Endothelial cell of umbilical vein (primary cell): ENCODE data around the gene EP400. TPM values are rescaled to one million over a fixed set of nuclear protein-coding genes. Genes with fewer than 3 reads are reported as not detected.

Experiments used
- BruUV-seq: library from RNA; stranded (reverse); fragments of 400-500 nt; replicated peaks from 2 replicates; lab custom pipeline; 2021; lab: Mats Ljungman, UMichigan
- CTCF ChIA-PET: fragments of 300-600, 350-600 bp; sonication (Branson Sonifier 250); formaldehyde crosslinking; loops from one replicate; lab custom pipeline; 2021; ENCODE audit warnings: antibody characterized with exemption, inconsistent platforms; lab: Charles Lee
- POLR2A ChIA-PET: fragments of 300-600, 350-600 bp; sonication (Branson Sonifier 250); formaldehyde crosslinking; loops from one replicate; lab custom pipeline; 2021; ENCODE audit warnings: antibody characterized with exemption, inconsistent platforms; lab: Charles Lee
- DNase-seq: peaks from one replicate; pipeline ENCODE4 v3.0.0-alpha.2; 2011; ENCODE audit warnings: low read depth, low spot score
- FAIRE-seq: peaks from 2 replicates; lab custom pipeline; 2011; peaks lifted over from hg19 to GRCh38; lab: Jason Lieb, UNC
- H2AFZ ChIP-seq: 2 replicates; pipeline ENCODE4 v1.6.0; 2012; ENCODE audit warnings: low read depth, low read length, control low read depth, inconsistent platforms
- H3K27ac ChIP-seq: 2 replicates; pipeline ENCODE4 v1.5.1; 2011; ENCODE audit warnings: low read depth, mild to moderate bottlenecking, control low read depth, low read length, moderate library complexity; ENCODE audit not compliant: insufficient read depth
- H3K27me3 ChIP-seq, 2 experiments: 2 replicates each; pipeline versions ENCODE4 v1.6.0 to v1.6.1; 2011; ENCODE audit warnings: low read length in 2 of 2, mixed read lengths in 1 of 2; ENCODE audit not compliant: control insufficient read depth in 2 of 2, insufficient read depth in 2 of 2
- H3K36me3 ChIP-seq, 2 experiments: 2 replicates in 1 of 2; 3 replicates in 1 of 2; pipeline ENCODE4 v1.5.1; 2011; ENCODE audit warnings: low read length in 2 of 2, mild to moderate bottlenecking in 1 of 2, moderate library complexity in 1 of 2; ENCODE audit not compliant: control insufficient read depth in 2 of 2, insufficient read depth in 2 of 2; ENCODE audit errors: extremely low read depth in 1 of 2
- H3K4me1 ChIP-seq: 3 replicates; pipeline ENCODE4 v1.5.1; 2011; ENCODE audit warnings: mild to moderate bottlenecking, low read length; ENCODE audit not compliant: control insufficient read depth, insufficient read depth; ENCODE audit errors: extremely low read depth
- H3K4me2 ChIP-seq: 2 replicates; pipeline ENCODE4 v1.6.1; 2011; ENCODE audit warnings: low read length, control low read depth, mixed read lengths; ENCODE audit not compliant: insufficient read depth
- H3K4me3 ChIP-seq, 3 experiments: fragments of 200-600 bp in 1 of 3; sonication (generic), shearing (Covaris generic) in 1 of 3; replicated peaks in 1 of 3; 2 replicates each; pipeline ENCODE4 v1.5.1; 2011 to 2016; ENCODE audit warnings: control low read depth in 3 of 3, low read length in 3 of 3, mild to moderate bottlenecking in 2 of 3, inconsistent platforms in 1 of 3, low read depth in 1 of 3, moderate library complexity in 1 of 3; ENCODE audit not compliant: insufficient read depth in 1 of 3
- H3K79me2 ChIP-seq: 2 replicates; pipeline ENCODE4 v1.6.0; 2012; ENCODE audit warnings: low read length, inconsistent platforms; ENCODE audit not compliant: control insufficient read depth, insufficient read depth
- H3K9ac ChIP-seq: replicated peaks from 2 replicates; pipeline ENCODE3; 2011; ENCODE audit warnings: low read length, control low read depth; ENCODE audit not compliant: insufficient read depth; ENCODE audit errors: extremely low read depth
- H3K9me1 ChIP-seq: replicated peaks from 3 replicates; pipeline ENCODE4 v1.6.0; 2011; ENCODE audit warnings: mild to moderate bottlenecking, low read length; ENCODE audit not compliant: control insufficient read depth, insufficient read depth; ENCODE audit errors: extremely low read depth
- H3K9me3 ChIP-seq: replicated peaks from 2 replicates; pipeline ENCODE4 v1.5.1; 2012; ENCODE audit warnings: low read length, inconsistent platforms; ENCODE audit not compliant: control insufficient read depth, insufficient read depth
- H4K20me1 ChIP-seq: replicated peaks from 2 replicates; pipeline ENCODE3; 2011; ENCODE audit warnings: mild to moderate bottlenecking, low read length; ENCODE audit not compliant: control insufficient read depth, insufficient read depth; ENCODE audit errors: extremely low read depth
- EZH2 ChIP-seq: IDR thresholded peaks from 2 replicates; pipeline ENCODE4 v1.6.1; 2012; ENCODE audit warnings: borderline replicate concordance, low read depth, mild to moderate bottlenecking, moderate library complexity, low read length, inconsistent platforms; ENCODE audit not compliant: severe bottlenecking
- FOS ChIP-seq: IDR thresholded peaks from 2 replicates; pipeline ENCODE4 v1.6.1; 2011; ENCODE audit warnings: mild to moderate bottlenecking, low read length, moderate library complexity, borderline replicate concordance; ENCODE audit not compliant: insufficient read depth
- GATA2 ChIP-seq: IDR thresholded peaks from 2 replicates; pipeline ENCODE4 v1.7.0; 2011; ENCODE audit warnings: low read depth, mild to moderate bottlenecking, moderate library complexity, mixed read lengths, low read length; ENCODE audit not compliant: insufficient read length, insufficient read depth
- JUN ChIP-seq: IDR thresholded peaks from 2 replicates; pipeline ENCODE4 v1.6.1; 2011; ENCODE audit warnings: borderline replicate concordance, low read depth; ENCODE audit not compliant: insufficient read length, insufficient read depth
- MYC ChIP-seq: IDR thresholded peaks from one replicate; pipeline ENCODE4 v1.6.1; 2011; ENCODE audit warnings: mild to moderate bottlenecking, low read depth, low read length
- POLR2A ChIP-seq: IDR thresholded peaks from 2 replicates; pipeline ENCODE4 v1.6.1; 2012; ENCODE audit warnings: low read depth, mild to moderate bottlenecking, control low read depth, low read length
- POLR2AphosphoS5 ChIP-seq: IDR thresholded peaks from 2 replicates; pipeline ENCODE4 v1.6.1; 2012; ENCODE audit warnings: low read depth, mild to moderate bottlenecking, control low read depth, low read length, moderate library complexity; ENCODE audit not compliant: insufficient read depth
- dilution Hi-C: fragments of 300-500 bp; cut with MboI; formaldehyde crosslinking; loops from one replicate; pipeline ENCODE4 v1.15.0; 2019; ENCODE audit warnings: low sequenced_read_pairs; ENCODE audit not compliant: extremely low pct_ligation_motif_present
- intact Hi-C: fragments of 100-400 bp; cut with micrococcal nuclease; formaldehyde crosslinking; loops from one replicate; pipeline ENCODE4 v1.10.0; 2022
- polyA plus RNA-seq, 4 experiments: library from polyadenylated mRNA; depleted of rRNA in 3 of 4; stranded (reverse) in 3 of 4; unstranded in 1 of 4; fragments of >200 nt; gene quantifications; 2 replicates each; pipeline versions ENCODE4 v1.2.1 to v1.2.3, GENCODE V29; 2011 to 2012; ENCODE audit warnings: missing spikeins in 1 of 4
- total RNA-seq: library from RNA; stranded (reverse); gene quantifications from 2 replicates; pipeline ENCODE4 v1.2.3, GENCODE V29; 2021
- TF ChIP-seq, protein P1 (sequence below), 2 donors: IDR thresholded peaks; 1 replicate in 1 of 2; 2 replicates in 1 of 2; pipeline ENCODE4 v1.5.1; 2011; ENCODE audit warnings: low read length in 2 of 2, mild to moderate bottlenecking in 2 of 2, moderate library complexity in 2 of 2, control low read depth in 1 of 2, inconsistent platforms in 1 of 2, low read depth in 1 of 2; ENCODE audit not compliant: insufficient read depth in 1 of 2; ENCODE audit errors: extremely low read depth in 1 of 2
- TF ChIP-seq, protein P2 (sequence below): IDR thresholded peaks from 2 replicates; pipeline ENCODE4 v1.6.1; 2011; ENCODE audit not compliant: insufficient read depth, insufficient read length

EP400 gene
- total and polyA plus RNA-seq, 2 donors (not counting 3 experiments of a cell fraction or from before 2014, with no cell fraction given), result 9.0 to 57.7 TPM

DNA sequence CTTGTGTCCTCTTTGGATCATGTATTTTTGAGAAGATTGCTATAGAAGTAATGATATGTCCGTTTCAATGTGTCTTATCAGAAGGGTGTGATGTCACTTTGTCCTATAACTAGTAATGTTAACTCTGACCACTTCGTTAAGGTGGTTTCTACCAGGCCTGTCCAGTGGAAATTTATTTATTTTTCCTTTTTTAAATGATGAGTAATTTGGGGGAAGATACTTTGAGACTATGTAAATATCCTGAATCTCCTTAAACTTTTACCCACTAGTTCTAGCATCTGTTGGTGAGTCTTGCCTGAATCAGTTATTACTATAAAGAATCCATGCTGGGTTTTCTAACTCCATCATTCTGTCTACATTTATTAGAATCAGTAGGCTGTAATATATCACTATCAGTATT is 15.3 kb downstream of the EP400 start:
- Histone ChIP-seq H3K27me3 (no peaks in the 10 kb centered on the region), H3K9me1 (no peaks in the 10 kb centered on the region), H3K4me2 (no peak overlapping the region), H4K20me1 (peaks cover 10% of the 10 kb centered on the region), H3K4me3 (no peak overlapping the region), H3K27ac (no peak overlapping the region), H3K9me3 (no peaks in the 10 kb centered on the region), H2AFZ (no peak overlapping the region), H3K36me3 (peaks cover 0 to 5% of the 10 kb centered on the region in 2 experiments), H3K79me2 (peaks cover 76% of the 10 kb centered on the region), H3K9ac (no peak overlapping the region), H3K4me1 (no peaks in the 10 kb centered on the region)
- dilution Hi-C loops (no loop called here), intact Hi-C loops (no loop called here)
- no TSS peak for BruUV-seq
- CTCF ChIA-PET, result no interaction called here
- TF ChIP-seq POLR2AphosphoS5 (no peak), POLR2A (no peak), EZH2 (no peak), MYC (no peak), GATA2 (no peak), JUN (no peak), FOS (no peak)
- TF ChIP-seq, protein P1, sequence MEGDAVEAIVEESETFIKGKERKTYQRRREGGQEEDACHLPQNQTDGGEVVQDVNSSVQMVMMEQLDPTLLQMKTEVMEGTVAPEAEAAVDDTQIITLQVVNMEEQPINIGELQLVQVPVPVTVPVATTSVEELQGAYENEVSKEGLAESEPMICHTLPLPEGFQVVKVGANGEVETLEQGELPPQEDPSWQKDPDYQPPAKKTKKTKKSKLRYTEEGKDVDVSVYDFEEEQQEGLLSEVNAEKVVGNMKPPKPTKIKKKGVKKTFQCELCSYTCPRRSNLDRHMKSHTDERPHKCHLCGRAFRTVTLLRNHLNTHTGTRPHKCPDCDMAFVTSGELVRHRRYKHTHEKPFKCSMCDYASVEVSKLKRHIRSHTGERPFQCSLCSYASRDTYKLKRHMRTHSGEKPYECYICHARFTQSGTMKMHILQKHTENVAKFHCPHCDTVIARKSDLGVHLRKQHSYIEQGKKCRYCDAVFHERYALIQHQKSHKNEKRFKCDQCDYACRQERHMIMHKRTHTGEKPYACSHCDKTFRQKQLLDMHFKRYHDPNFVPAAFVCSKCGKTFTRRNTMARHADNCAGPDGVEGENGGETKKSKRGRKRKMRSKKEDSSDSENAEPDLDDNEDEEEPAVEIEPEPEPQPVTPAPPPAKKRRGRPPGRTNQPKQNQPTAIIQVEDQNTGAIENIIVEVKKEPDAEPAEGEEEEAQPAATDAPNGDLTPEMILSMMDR (IDR thresholded peaks at IDR 0.05; ENCODE audit: extremely low read depth in 1 of 2, insufficient read depth in 1 of 2, low read depth in 1 of 2, low read length in 2 of 2), result no peak
- TF ChIP-seq, protein P2, sequence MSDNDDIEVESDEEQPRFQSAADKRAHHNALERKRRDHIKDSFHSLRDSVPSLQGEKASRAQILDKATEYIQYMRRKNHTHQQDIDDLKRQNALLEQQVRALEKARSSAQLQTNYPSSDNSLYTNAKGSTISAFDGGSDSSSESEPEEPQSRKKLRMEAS, result no peak
- FAIRE-seq, result no peak
- no peak for DNase-seq
- POLR2A ChIA-PET, result no interaction called here
